B cell (primary cell): Measurements from ENCODE around the gene AGBL4.

Experiments
- CTCF ChIP-seq: fragments of 200-600 bp; IDR thresholded peaks from one replicate; pipeline ENCODE4 v1.8.0; 2022; ENCODE audit warnings: antibody characterized with exemption, mild to moderate bottlenecking
- EZH2 ChIP-seq: IDR thresholded peaks from 2 replicates; pipeline ENCODE4 v1.6.1; 2012; ENCODE audit warnings: borderline replicate concordance, low read depth, mild to moderate bottlenecking, moderate library complexity, low read length; ENCODE audit not compliant: insufficient read depth, poor library complexity, severe bottlenecking

- no peak for TF ChIP-seq CTCF
- TF ChIP-seq EZH2, result no peak
Measured at GRCh38 chr1:48864913-48865312, 1158.8 kb downstream of the AGBL4 start.
